Endodermal cell (in vitro differentiated cells): Measurements from ENCODE around the gene HSPB1. TPM values are rescaled to one million over a fixed set of nuclear protein-coding genes. Genes with fewer than 3 reads are reported as not detected.

Experiments
- DNase-seq: peaks from one replicate; pipeline ENCODE4 v3.0.0-alpha.2; 2017
- H3K27ac ChIP-seq: 2 replicates; pipeline ENCODE4 v1.5.1; 2013; ENCODE audit warnings: mild to moderate bottlenecking, low read depth, low read length, moderate library complexity
- H3K27me3 ChIP-seq: 2 replicates; pipeline ENCODE4 v1.6.1; 2013; ENCODE audit warnings: mild to moderate bottlenecking, low read length, moderate library complexity; ENCODE audit not compliant: insufficient read depth, control insufficient read depth, poor library complexity, severe bottlenecking
- H3K36me3 ChIP-seq: 2 replicates; pipeline ENCODE4 v1.7.0; 2013; ENCODE audit warnings: mild to moderate bottlenecking, low read length, moderate library complexity; ENCODE audit not compliant: control insufficient read depth, insufficient read depth
- H3K4me1 ChIP-seq: one replicate; pipeline ENCODE4 v1.7.0; 2013; ENCODE audit warnings: low read length; ENCODE audit not compliant: control insufficient read depth, insufficient read depth
- H3K4me3 ChIP-seq: 2 replicates; pipeline ENCODE4 v1.5.1; 2013; ENCODE audit warnings: mild to moderate bottlenecking, low read length, moderate library complexity
- H3K9ac ChIP-seq: 2 replicates; pipeline ENCODE4 v1.6.1; 2013; ENCODE audit warnings: mild to moderate bottlenecking, low read length, moderate library complexity; ENCODE audit not compliant: poor library complexity, severe bottlenecking; ENCODE audit errors: extremely low read depth
- H3K9me3 ChIP-seq: 2 replicates; pipeline ENCODE4 v1.6.1; 2013; ENCODE audit warnings: mild to moderate bottlenecking, low read length, moderate library complexity; ENCODE audit not compliant: control insufficient read depth
- H3K27ac Mint-ChIP-seq: 2 replicates; pipeline ENCODE4 v1.8.0; 2020; ENCODE audit warnings: mixed read lengths
- H3K27me3 Mint-ChIP-seq: 2 replicates; pipeline ENCODE4 v1.8.0; 2021; ENCODE audit warnings: mild to moderate bottlenecking, mixed read lengths; ENCODE audit not compliant: insufficient read depth
- H3K36me3 Mint-ChIP-seq: 2 replicates; pipeline ENCODE4 v1.8.0; 2020; ENCODE audit warnings: low read depth, mixed read lengths
- H3K4me1 Mint-ChIP-seq: 2 replicates; pipeline ENCODE4 v1.8.0; 2020; ENCODE audit warnings: mixed read lengths
- H3K4me3 Mint-ChIP-seq: 2 replicates; pipeline ENCODE4 v1.8.0; 2020; ENCODE audit warnings: mild to moderate bottlenecking, moderate library complexity, mixed read lengths
- H3K9me3 Mint-ChIP-seq: 2 replicates; pipeline ENCODE4 v1.8.0; 2020; ENCODE audit warnings: mild to moderate bottlenecking, mixed read lengths
- WGBS, 2 experiments: methylation state at CpG; one replicate each; pipeline versions ENCODE4 v1.1.5 to v1.1.7; 2013; ENCODE audit warnings: missing lambda C conversion rate in 2 of 2, mixed read lengths in 1 of 2; ENCODE audit not compliant: insufficient coverage in 1 of 2, insufficient read length in 1 of 2; 5-methylcytosine and 5-hydroxymethylcytosine counted together
- total RNA-seq, 2 donors: library from RNA; stranded (reverse); fragmentation: NEBNext Ultra II Directional in 1 of 2; extraction: Animal tissue kit (Norgen Biotek cat#: 25700) in 1 of 2; gene quantifications; 2 replicates in 1 of 2; 3 replicates in 1 of 2; pipeline ENCODE4 v1.2.1, GENCODE V29; 2021
- TF ChIP-seq, protein P1 (sequence below): fragments of 200-600 bp; sonication (generic); conservative IDR thresholded peaks from 2 replicates; pipeline ENCODE4 v1.5.0; 2021; ENCODE audit warnings: antibody characterized with exemption, mild to moderate bottlenecking

The HSPB1 gene
- total RNA-seq, 2 donors from 2014 or later, result 244 to 248 TPM

DNA sequence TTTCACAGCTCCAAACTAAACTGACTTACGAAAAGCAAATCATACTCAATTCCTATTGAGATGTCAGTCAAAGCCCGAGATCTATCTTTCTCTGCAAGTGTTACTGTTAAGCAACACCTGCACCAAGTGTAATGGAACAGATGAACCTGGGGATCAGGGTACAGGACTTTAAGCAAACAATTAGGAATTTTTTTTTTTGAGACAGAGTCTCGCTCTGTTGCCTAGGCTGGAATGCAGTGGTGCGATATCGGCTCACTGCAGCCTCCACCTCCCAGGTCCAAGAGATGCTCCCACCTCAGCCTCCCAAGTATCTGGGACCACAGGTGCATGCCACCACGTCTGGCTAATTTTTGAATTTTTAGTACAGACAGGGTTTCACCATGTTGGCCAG lies 41.5 kb downstream of the HSPB1 start:
- H3K4me1 ChIP-seq, result no peaks in the 10 kb centered on the region
- WGBS, 2 experiments, result 92 to 97% methylated on average over 6 of the region's 6 CpGs
- H3K27me3 ChIP-seq, result no peaks in the 10 kb centered on the region
- no peak overlapping the region for H3K27ac ChIP-seq
- Mint-ChIP-seq H3K36me3 (peaks cover 83% of the 10 kb centered on the region), H3K27ac (no peak overlapping the region), H3K4me1 (peaks cover 8% of the 10 kb centered on the region), H3K4me3 (no peak overlapping the region), H3K9me3 (no peaks in the 10 kb centered on the region), H3K27me3 (no peaks in the 10 kb centered on the region)
- peaks cover 91% of the 10 kb centered on the region for H3K36me3 ChIP-seq
- no peak for DNase-seq
- no peak overlapping the region for H3K4me3 ChIP-seq
- no peaks in the 10 kb centered on the region for H3K9me3 ChIP-seq
- H3K9ac ChIP-seq, result no peak overlapping the region
- TF ChIP-seq, protein P1, sequence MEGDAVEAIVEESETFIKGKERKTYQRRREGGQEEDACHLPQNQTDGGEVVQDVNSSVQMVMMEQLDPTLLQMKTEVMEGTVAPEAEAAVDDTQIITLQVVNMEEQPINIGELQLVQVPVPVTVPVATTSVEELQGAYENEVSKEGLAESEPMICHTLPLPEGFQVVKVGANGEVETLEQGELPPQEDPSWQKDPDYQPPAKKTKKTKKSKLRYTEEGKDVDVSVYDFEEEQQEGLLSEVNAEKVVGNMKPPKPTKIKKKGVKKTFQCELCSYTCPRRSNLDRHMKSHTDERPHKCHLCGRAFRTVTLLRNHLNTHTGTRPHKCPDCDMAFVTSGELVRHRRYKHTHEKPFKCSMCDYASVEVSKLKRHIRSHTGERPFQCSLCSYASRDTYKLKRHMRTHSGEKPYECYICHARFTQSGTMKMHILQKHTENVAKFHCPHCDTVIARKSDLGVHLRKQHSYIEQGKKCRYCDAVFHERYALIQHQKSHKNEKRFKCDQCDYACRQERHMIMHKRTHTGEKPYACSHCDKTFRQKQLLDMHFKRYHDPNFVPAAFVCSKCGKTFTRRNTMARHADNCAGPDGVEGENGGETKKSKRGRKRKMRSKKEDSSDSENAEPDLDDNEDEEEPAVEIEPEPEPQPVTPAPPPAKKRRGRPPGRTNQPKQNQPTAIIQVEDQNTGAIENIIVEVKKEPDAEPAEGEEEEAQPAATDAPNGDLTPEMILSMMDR, result no peak

DNA sequence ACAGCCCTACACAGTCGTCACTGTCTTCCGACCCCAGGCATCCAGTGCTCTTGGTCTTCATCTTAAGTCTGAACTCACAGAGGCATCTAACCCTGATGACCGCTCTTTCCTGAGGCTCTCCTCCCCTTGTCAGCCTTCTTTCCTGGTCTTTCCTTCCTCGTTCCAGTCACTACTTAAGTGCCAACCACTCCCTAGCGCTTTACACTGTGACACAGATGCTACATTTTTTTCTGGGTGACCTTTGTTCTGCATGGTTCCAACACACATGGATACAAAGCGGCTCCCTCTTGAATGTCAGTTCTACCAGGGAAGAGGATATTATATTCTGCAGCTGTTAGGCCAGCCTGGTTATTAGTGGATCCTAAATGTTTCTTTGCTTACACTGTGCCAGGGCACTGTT lies 43.6 kb downstream of the HSPB1 start:
- H3K9me3 Mint-ChIP-seq, result no peaks in the 10 kb centered on the region
- H3K27ac Mint-ChIP-seq, result peak overlapping the region; percentile 82
- Histone ChIP-seq H3K36me3 (peaks cover 95% of the 10 kb centered on the region), H3K27me3 (no peaks in the 10 kb centered on the region), H3K27ac (no peak overlapping the region), H3K9ac (no peak overlapping the region), H3K4me1 (no peaks in the 10 kb centered on the region), H3K9me3 (peaks cover 4% of the 10 kb centered on the region), H3K4me3 (no peak overlapping the region)
- no peaks in the 10 kb centered on the region for H3K27me3 Mint-ChIP-seq
- peaks cover 8% of the 10 kb centered on the region for H3K4me1 Mint-ChIP-seq
- TF ChIP-seq, protein P1, result no peak
- 95 to 96% methylated on average over 5 to 6 of the region's 6 CpGs for WGBS, 2 experiments
- DNase-seq, result no peak
- no peak overlapping the region for H3K4me3 Mint-ChIP-seq
- H3K36me3 Mint-ChIP-seq, result peaks cover 90% of the 10 kb centered on the region

DNA sequence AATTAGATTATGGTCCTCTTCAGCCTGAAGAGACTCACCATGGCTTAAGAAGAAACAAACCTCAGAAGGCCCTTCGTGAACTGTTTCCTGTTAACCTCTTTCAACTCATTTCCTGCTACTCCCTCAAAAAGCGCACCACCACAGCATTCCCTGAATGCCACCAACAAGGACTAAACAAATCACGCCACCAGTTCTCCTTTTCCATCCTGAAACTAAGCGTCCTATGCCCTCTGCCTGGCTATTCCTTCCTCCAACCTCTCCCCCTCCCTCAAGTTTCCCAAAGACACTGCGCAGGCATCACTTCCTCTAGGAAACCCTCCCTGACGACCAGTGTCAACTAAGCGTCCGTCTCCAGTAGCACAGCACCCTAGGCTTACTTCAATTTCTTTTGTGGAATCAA lies 44.3 kb downstream of the HSPB1 start:
- Mint-ChIP-seq H3K4me1 (peaks cover 8% of the 10 kb centered on the region), H3K4me3 (no peak overlapping the region), H3K36me3 (peaks cover 92% of the 10 kb centered on the region), H3K9me3 (peaks cover 3% of the 10 kb centered on the region), H3K27me3 (no peaks in the 10 kb centered on the region), H3K27ac (peak overlapping the region; percentile 47)
- no peak overlapping the region for H3K4me3 ChIP-seq
- no peak overlapping the region for H3K9ac ChIP-seq
- H3K27me3 ChIP-seq, result no peaks in the 10 kb centered on the region
- peaks cover 96% of the 10 kb centered on the region for H3K36me3 ChIP-seq
- H3K9me3 ChIP-seq, result peaks cover 11% of the 10 kb centered on the region
- 95 to 99% methylated on average over 8 of the region's 8 CpGs for WGBS, 2 experiments
- DNase-seq, result no peak
- no peaks in the 10 kb centered on the region for H3K4me1 ChIP-seq
- no peak overlapping the region for H3K27ac ChIP-seq
- TF ChIP-seq, protein P1, result no peak
